ENCODE data around the gene CHD6.

DNA sequence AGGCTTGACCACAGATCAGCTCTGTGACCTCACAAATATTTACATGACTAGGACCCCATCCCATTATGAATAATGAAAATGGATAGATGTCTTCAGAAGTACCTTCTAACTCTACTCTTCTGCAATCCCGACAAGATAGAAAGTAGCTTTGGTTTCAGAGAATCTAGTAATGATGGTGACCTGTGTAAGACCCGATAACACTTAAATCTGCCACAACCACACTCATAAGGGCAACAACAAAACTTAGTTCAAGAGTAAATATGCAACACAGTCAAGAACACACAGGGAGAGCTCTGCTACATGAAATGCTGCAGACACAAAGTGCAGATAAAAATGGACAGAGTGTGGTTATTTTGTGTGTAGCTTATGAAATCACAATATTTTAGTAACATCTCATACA lies 9.6 kb downstream of the CHD6 start:
- TF ChIP-seq, protein P1, sequence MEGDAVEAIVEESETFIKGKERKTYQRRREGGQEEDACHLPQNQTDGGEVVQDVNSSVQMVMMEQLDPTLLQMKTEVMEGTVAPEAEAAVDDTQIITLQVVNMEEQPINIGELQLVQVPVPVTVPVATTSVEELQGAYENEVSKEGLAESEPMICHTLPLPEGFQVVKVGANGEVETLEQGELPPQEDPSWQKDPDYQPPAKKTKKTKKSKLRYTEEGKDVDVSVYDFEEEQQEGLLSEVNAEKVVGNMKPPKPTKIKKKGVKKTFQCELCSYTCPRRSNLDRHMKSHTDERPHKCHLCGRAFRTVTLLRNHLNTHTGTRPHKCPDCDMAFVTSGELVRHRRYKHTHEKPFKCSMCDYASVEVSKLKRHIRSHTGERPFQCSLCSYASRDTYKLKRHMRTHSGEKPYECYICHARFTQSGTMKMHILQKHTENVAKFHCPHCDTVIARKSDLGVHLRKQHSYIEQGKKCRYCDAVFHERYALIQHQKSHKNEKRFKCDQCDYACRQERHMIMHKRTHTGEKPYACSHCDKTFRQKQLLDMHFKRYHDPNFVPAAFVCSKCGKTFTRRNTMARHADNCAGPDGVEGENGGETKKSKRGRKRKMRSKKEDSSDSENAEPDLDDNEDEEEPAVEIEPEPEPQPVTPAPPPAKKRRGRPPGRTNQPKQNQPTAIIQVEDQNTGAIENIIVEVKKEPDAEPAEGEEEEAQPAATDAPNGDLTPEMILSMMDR (optimal IDR thresholded peaks at IDR 0.05 in 1 of 3, IDR thresholded peaks at IDR 0.05 in 1 of 3, conservative IDR thresholded peaks at IDR 0.05 in 1 of 3; ENCODE audit: extremely low read depth in 1 of 3, insufficient read depth in 2 of 3, low read length in 3 of 3), result no peak
- no peak for TF ChIP-seq EZH2 (IDR thresholded peaks at IDR 0.05; ENCODE audit: low read length)

All from keratinocyte (primary cell).